OCI-LY3 (cell line): ENCODE measurements around the gene ENTR1.

Experiments
- CTCF ChIP-seq: fragments of 200-600, 300-600 bp; sonication (generic); IDR thresholded peaks from 2 replicates; pipeline ENCODE4 v1.5.1; 2014; ENCODE audit warnings: antibody characterized with exemption, low read length, low read depth
- EZH2phosphoT487 ChIP-seq: fragments of 200-600 bp; shearing (Covaris generic); IDR thresholded peaks from 2 replicates; pipeline ENCODE4 v1.6.1; 2018; ENCODE audit warnings: antibody characterized with exemption, mixed run types, low read depth

- TF ChIP-seq CTCF = no peak
- no peak for TF ChIP-seq EZH2phosphoT487
Observed at GRCh38 chr9:136443087-136443486, 32.7 kb upstream of the ENTR1 start.
